Caco-2 (cell line): ENCODE measurements around the gene ZNF367. TPM values are rescaled to one million over a fixed set of nuclear protein-coding genes. Genes with fewer than 3 reads are reported as not detected.

ENCODE experiments used
- BruUV-seq: library from RNA; stranded (reverse); fragments of 400-500 nt; replicated peaks from 2 replicates; lab custom pipeline; 2021; lab: Mats Ljungman, UMichigan
- CTCF ChIA-PET: fragments of 300-600 bp; sonication (Branson Sonifier 250); formaldehyde crosslinking; loops from one replicate; lab custom pipeline; 2022; ENCODE audit warnings: antibody characterized with exemption; lab: Charles Lee
- POLR2A ChIA-PET: fragments of 300-600 bp; sonication (Branson Sonifier 250); formaldehyde crosslinking; loops from one replicate; lab custom pipeline; 2022; ENCODE audit warnings: antibody characterized with exemption; lab: Charles Lee
- DNase-seq, 2 experiments: peaks; one replicate each; pipeline versions ENCODE4 v3.0.0 to v3.0.0-alpha.2; 2020 to 2022
- H3K27me3 ChIP-seq: replicated peaks from 2 replicates; pipeline ENCODE4 v1.6.0; 2011; ENCODE audit warnings: low read length; ENCODE audit not compliant: control insufficient read depth, insufficient read depth
- H3K36me3 ChIP-seq: 2 replicates; pipeline ENCODE4 v1.5.1; 2011; ENCODE audit warnings: low read length; ENCODE audit not compliant: control insufficient read depth, insufficient read depth
- H3K4me1 ChIP-seq: fragments of 250-450 bp; sonication (Bioruptor Pico); 2 replicates; pipeline ENCODE4 v1.5.1; 2020; ENCODE audit warnings: mild to moderate bottlenecking
- H3K4me3 ChIP-seq: 2 replicates; pipeline ENCODE4 v1.5.1; 2011; ENCODE audit warnings: low read depth, mild to moderate bottlenecking, control low read depth, low read length
- H3K9me3 ChIP-seq: fragments of 250-450 bp; sonication (Bioruptor Pico); 2 replicates; pipeline ENCODE4 v1.5.1; 2020; ENCODE audit warnings: mild to moderate bottlenecking, moderate library complexity
- H3K27ac Mint-ChIP-seq: one replicate; pipeline ENCODE4 v1.8.0; 2022; ENCODE audit warnings: mixed read lengths; ENCODE audit not compliant: unreplicated experiment
- H3K27me3 Mint-ChIP-seq: one replicate; pipeline ENCODE4 v1.8.0; 2022; ENCODE audit warnings: mixed read lengths; ENCODE audit not compliant: insufficient read depth, unreplicated experiment
- H3K36me3 Mint-ChIP-seq: one replicate; pipeline ENCODE4 v1.8.0; 2022; ENCODE audit warnings: mild to moderate bottlenecking, mixed read lengths; ENCODE audit not compliant: insufficient read depth, unreplicated experiment
- H3K4me1 Mint-ChIP-seq: one replicate; pipeline ENCODE4 v1.8.0; 2022; ENCODE audit warnings: low read depth, mixed read lengths; ENCODE audit not compliant: unreplicated experiment
- H3K4me3 Mint-ChIP-seq: one replicate; pipeline ENCODE4 v1.8.0; 2022; ENCODE audit warnings: mild to moderate bottlenecking, moderate library complexity, mixed read lengths; ENCODE audit not compliant: unreplicated experiment
- H3K9me3 Mint-ChIP-seq: one replicate; pipeline ENCODE4 v1.8.0; 2022; ENCODE audit warnings: mixed read lengths; ENCODE audit not compliant: unreplicated experiment
- intact Hi-C: fragments of 100-400 bp; cut with micrococcal nuclease; formaldehyde crosslinking; loops from one replicate; pipeline ENCODE4 v1.10.0; 2022; ENCODE audit not compliant: unreplicated experiment
- total RNA-seq: library from RNA; stranded (reverse); gene quantifications from 2 replicates; pipeline ENCODE4 v1.2.3, GENCODE V29; 2022
- TF ChIP-seq, protein P1 (sequence below), 2 experiments: fragments of 200-600 bp in 1 of 2; IDR thresholded peaks; 1 replicate in 1 of 2; 2 replicates in 1 of 2; pipeline versions ENCODE4 v1.5.1 to v1.8.0; 2011 to 2022; ENCODE audit warnings: antibody characterized with exemption in 1 of 2, control low read depth in 1 of 2, inconsistent platforms in 1 of 2, low read depth in 1 of 2, low read length in 1 of 2, mild to moderate bottlenecking in 1 of 2, moderate library complexity in 1 of 2; ENCODE audit not compliant: insufficient read depth in 1 of 2, severe bottlenecking in 1 of 2, unreplicated experiment in 1 of 2

ZNF367 gene
- total RNA-seq, 1 experiment from 2014 or later, result 10.0 TPM

DNA sequence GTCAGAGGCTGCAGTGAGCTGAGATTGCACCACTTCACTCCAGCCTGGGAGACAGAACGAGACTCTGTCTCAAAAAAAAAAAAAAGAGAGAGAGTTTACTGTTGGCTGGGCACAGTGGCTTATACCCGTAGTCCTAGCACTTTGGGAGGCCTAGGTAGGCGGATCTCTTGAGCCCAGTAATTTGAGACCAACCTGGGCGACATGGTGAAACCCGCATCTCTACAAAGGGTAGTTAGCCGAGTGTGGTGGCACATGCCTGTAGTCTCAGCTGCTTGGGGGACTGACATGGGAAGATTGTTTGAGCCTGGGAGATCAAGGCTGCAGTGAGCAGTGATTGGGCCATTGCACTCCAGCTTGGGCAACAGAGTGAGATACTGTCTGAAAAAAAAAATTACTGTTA is 44.4 kb upstream of the ZNF367 start:
- POLR2A ChIA-PET, result no interaction called here
- Histone ChIP-seq H3K36me3 (no peaks in the 10 kb centered on the region; the same call in 1 of the 2 replicates), H3K4me1 (no peaks in the 10 kb centered on the region), H3K4me3 (no peak overlapping the region), H3K27me3 (no peaks in the 10 kb centered on the region), H3K9me3 (no peaks in the 10 kb centered on the region)
- peaks cover 36% of the 10 kb centered on the region for H3K36me3 Mint-ChIP-seq
- DNase-seq, result no peak
- no peaks in the 10 kb centered on the region for H3K27me3 Mint-ChIP-seq
- BruUV-seq, result no TSS peak
- H3K9me3 Mint-ChIP-seq, result no peaks in the 10 kb centered on the region
- CTCF ChIA-PET, result no interaction called here
- H3K4me1 Mint-ChIP-seq, result no peaks in the 10 kb centered on the region
- no peak overlapping the region for H3K27ac Mint-ChIP-seq
- no peak overlapping the region for H3K4me3 Mint-ChIP-seq
- intact Hi-C loops, result no loop called here
- TF ChIP-seq, protein P1, sequence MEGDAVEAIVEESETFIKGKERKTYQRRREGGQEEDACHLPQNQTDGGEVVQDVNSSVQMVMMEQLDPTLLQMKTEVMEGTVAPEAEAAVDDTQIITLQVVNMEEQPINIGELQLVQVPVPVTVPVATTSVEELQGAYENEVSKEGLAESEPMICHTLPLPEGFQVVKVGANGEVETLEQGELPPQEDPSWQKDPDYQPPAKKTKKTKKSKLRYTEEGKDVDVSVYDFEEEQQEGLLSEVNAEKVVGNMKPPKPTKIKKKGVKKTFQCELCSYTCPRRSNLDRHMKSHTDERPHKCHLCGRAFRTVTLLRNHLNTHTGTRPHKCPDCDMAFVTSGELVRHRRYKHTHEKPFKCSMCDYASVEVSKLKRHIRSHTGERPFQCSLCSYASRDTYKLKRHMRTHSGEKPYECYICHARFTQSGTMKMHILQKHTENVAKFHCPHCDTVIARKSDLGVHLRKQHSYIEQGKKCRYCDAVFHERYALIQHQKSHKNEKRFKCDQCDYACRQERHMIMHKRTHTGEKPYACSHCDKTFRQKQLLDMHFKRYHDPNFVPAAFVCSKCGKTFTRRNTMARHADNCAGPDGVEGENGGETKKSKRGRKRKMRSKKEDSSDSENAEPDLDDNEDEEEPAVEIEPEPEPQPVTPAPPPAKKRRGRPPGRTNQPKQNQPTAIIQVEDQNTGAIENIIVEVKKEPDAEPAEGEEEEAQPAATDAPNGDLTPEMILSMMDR (IDR thresholded peaks at IDR 0.05; ENCODE audit: insufficient read depth in 1 of 2, low read depth in 1 of 2, low read length in 1 of 2, severe bottlenecking in 1 of 2, unreplicated experiment in 1 of 2), result no peak

DNA sequence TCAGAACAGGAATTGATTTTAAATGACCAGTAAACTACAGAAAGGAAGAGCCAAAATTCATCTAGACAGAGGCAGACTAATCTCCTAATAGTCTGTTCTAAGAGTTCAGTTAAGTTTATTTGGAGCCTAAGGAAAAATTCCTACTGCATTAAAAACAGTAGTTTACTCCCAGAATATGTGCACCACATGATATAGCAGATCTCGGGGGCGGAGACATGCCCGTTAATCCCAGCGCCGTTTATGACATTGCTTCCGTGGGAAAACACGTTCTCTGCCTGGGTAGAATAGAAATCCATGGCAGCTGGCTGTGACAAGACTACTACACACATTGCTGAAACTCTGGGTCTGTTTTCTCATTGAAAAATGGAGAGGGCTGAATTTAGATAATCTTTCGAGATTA is 43.2 kb upstream of the ZNF367 start:
- DNase-seq, result no peak
- TF ChIP-seq, protein P1 (IDR thresholded peaks at IDR 0.05; ENCODE audit: insufficient read depth in 1 of 2, low read depth in 1 of 2, low read length in 1 of 2, severe bottlenecking in 1 of 2, unreplicated experiment in 1 of 2), result no peak
- no peak overlapping the region for H3K4me3 Mint-ChIP-seq
- H3K4me1 Mint-ChIP-seq, result no peaks in the 10 kb centered on the region
- H3K9me3 Mint-ChIP-seq, result no peaks in the 10 kb centered on the region
- Histone ChIP-seq H3K27me3 (no peaks in the 10 kb centered on the region), H3K4me1 (no peaks in the 10 kb centered on the region), H3K36me3 (no peaks in the 10 kb centered on the region; the same call in 1 of the 2 replicates), H3K9me3 (no peaks in the 10 kb centered on the region), H3K4me3 (no peak overlapping the region)
- peaks cover 28% of the 10 kb centered on the region for H3K36me3 Mint-ChIP-seq
- POLR2A ChIA-PET, result no interaction called here
- CTCF ChIA-PET, result no interaction called here
- no peaks in the 10 kb centered on the region for H3K27me3 Mint-ChIP-seq
- no peak overlapping the region for H3K27ac Mint-ChIP-seq
- no TSS peak for BruUV-seq
- intact Hi-C loops, result no loop called here

DNA sequence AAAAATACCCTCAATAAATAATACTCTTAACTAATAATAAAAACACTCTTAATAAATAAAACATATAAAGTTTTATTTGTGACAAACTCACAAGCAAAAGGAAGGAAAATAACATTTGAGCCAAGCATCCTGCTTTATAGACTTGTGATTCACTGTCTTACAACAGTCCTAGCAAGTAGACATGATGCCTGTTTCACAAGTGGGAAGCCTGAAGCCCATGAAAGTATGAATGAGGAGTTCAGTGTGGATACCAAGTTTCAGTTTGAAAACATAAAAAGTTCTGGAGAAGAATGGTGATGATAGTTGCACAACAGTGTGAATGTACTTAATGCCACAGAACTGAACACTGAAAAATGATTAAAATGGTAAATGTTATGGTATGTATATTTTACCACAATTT is 42.7 kb upstream of the ZNF367 start:
- Mint-ChIP-seq H3K9me3 (no peaks in the 10 kb centered on the region), H3K4me1 (no peaks in the 10 kb centered on the region), H3K4me3 (no peak overlapping the region), H3K27ac (no peak overlapping the region), H3K27me3 (no peaks in the 10 kb centered on the region), H3K36me3 (peaks cover 23% of the 10 kb centered on the region)
- CTCF ChIA-PET, result no interaction called here
- TF ChIP-seq, protein P1 (IDR thresholded peaks at IDR 0.05; ENCODE audit: insufficient read depth in 1 of 2, low read depth in 1 of 2, low read length in 1 of 2, severe bottlenecking in 1 of 2, unreplicated experiment in 1 of 2), result no peak
- no peak overlapping the region for H3K4me3 ChIP-seq
- no peaks in the 10 kb centered on the region for H3K9me3 ChIP-seq
- H3K4me1 ChIP-seq, result no peaks in the 10 kb centered on the region
- DNase-seq, result no peak
- no peaks in the 10 kb centered on the region for H3K27me3 ChIP-seq
- BruUV-seq, result no TSS peak
- intact Hi-C loops, result no loop called here
- POLR2A ChIA-PET, result no interaction called here
- no peaks in the 10 kb centered on the region; the same call in 1 of the 2 replicates for H3K36me3 ChIP-seq
